ENCODE results near the gene C1QBP. TPM values are rescaled to one million over a fixed set of nuclear protein-coding genes. Genes with fewer than 3 reads are reported as not detected.

Gene C1QBP
- polyA plus RNA-seq, 5 donors: 103 to 120 (median 110) TPM

DNA sequence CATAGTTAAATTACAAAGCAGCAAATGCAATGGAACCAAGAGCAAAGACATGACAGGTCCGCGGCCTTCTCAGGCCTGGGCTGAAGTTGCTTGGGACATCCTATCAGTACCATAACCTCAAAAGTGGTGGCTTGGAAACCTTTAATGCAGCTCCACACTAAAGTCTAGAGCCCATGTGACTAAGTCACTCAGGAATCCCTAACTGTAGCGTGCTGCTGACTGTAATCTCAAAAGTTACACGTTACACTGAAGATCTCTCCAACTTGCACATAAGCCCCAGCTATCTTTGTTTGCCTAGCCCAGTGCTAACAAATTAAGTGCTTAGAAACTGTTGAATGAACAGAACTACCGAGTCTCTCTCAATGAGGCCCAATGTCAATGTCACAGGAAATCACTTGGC lies 47.3 kb downstream of the C1QBP start:
- DNase-seq: no peak

Other genes starting within 250 kb of the C1QBP start
- 10 to 100 TPM; 13.7 to 25.4 (median 18.4) TPM for gene ZNF594, start 247.3 kb downstream of the C1QBP start, polyA plus RNA-seq (ENCODE audit: insufficient read depth in 1 of 5, insufficient read length in 5 of 5, low replicate concordance in 1 of 5)
- gene SCIMP, start 204.3 kb downstream of the C1QBP start, polyA plus RNA-seq (ENCODE audit: insufficient read depth in 1 of 5, insufficient read length in 5 of 5, low replicate concordance in 1 of 5): 1 to 10 TPM; 1.4 to 2.5 (median 2.1) TPM
- gene RABEP1, start 156.9 kb downstream of the C1QBP start, polyA plus RNA-seq (ENCODE audit: insufficient read depth in 1 of 5, insufficient read length in 5 of 5, low replicate concordance in 1 of 5): 10 to 100 TPM; 47.0 to 59.2 (median 56.1) TPM
- gene NUP88, start 19.5 kb downstream of the C1QBP start, polyA plus RNA-seq (ENCODE audit: insufficient read depth in 1 of 5, insufficient read length in 5 of 5, low replicate concordance in 1 of 5): 10 to 100 TPM; 54.1 to 82.8 (median 63.8) TPM
- 100 to 1,000 TPM in 1 of 5 donors, 10 to 100 TPM in 4; 69.6 to 102 (median 87.1) TPM for gene RPAIN, start 19.0 kb downstream of the C1QBP start, polyA plus RNA-seq (ENCODE audit: insufficient read depth in 1 of 5, insufficient read length in 5 of 5, low replicate concordance in 1 of 5)
- gene DHX33, start 29.8 kb upstream of the C1QBP start, polyA plus RNA-seq (ENCODE audit: insufficient read depth in 1 of 5, insufficient read length in 5 of 5, low replicate concordance in 1 of 5): 10 to 100 TPM; 16.7 to 20.7 (median 18.6) TPM
- gene DERL2, start 47.0 kb upstream of the C1QBP start, polyA plus RNA-seq (ENCODE audit: insufficient read depth in 1 of 5, insufficient read length in 5 of 5, low replicate concordance in 1 of 5): 10 to 100 TPM; 68.1 to 82.1 (median 69.4) TPM
- gene MIS12, start 47.4 kb upstream of the C1QBP start, polyA plus RNA-seq (ENCODE audit: insufficient read depth in 1 of 5, insufficient read length in 5 of 5, low replicate concordance in 1 of 5): 10 to 100 TPM; 28.1 to 39.2 (median 32.7) TPM
- gene NLRP1, start 145.4 kb upstream of the C1QBP start, polyA plus RNA-seq (ENCODE audit: insufficient read depth in 1 of 5, insufficient read length in 5 of 5, low replicate concordance in 1 of 5): 10 to 100 TPM; 30.2 to 35.5 (median 33.5) TPM